SH-SY5Y (cell line): ENCODE measurements around the gene TCF23.

Experiments
- GATA2 ChIP-seq: IDR thresholded peaks from 2 replicates; pipeline ENCODE4 v1.6.1; 2011; ENCODE audit warnings: mild to moderate bottlenecking, low read depth, low read length
- GATA3 ChIP-seq: IDR thresholded peaks from 2 replicates; pipeline ENCODE4 v1.6.1; 2011; ENCODE audit warnings: low read depth, mild to moderate bottlenecking, low read length, moderate library complexity

GRCh38 chr2:27138111-27138510 lies 10.7 kb upstream of the TCF23 start:
- TF ChIP-seq GATA2 (no peak), GATA3 (no peak)
